HK-2 (cell line): Measurements from ENCODE around the gene ARHGAP6.

Source experiments
- DNase-seq: peaks from one replicate; pipeline ENCODE4 v3.0.0-alpha.2; 2018; ENCODE audit not compliant: unreplicated experiment

ARHGAP6 gene

DNA sequence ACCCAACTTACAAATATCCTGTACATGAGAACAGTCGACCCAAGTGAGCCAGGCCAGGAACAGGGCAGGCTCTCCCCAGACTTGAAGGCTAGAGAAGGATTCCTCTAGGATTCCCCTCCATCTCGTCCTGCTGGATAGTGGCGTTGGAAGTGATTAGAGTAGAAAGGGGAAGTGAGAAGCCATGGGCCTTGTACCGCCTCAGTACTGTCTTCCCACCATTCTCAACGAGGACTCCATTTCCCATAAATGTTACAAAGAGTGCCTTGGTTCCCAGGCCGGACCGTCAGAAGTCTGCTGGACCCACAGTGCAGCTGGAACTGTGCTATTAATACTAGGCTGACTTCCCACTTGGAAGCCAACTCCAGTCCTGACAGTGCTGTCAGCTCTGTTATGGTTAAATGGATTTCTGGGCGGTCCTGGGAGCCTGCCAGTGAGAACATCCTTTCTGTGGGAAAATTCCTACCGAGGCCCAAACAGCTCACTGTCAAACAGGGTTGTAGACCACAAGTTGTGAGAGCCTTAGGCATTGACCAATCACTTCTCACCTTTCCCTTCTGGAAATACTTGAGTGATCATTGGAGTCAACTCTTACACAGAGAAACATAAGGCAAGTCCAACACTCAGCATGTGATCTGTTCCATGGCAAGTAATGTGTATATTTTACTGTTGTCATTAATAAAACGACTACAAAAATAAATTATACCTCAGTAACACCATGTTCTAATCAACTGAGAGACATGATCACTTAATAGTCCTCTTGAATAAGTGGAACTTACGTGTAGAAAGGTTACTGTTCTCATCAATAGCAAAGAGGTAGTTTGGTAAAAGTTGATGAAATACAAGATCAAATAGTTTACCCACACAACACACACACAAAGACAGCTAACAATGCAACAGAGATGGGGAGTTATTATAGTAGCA lies 314.1 kb downstream of the ARHGAP6 start:
- peak; percentile 28 for DNase-seq

DNA sequence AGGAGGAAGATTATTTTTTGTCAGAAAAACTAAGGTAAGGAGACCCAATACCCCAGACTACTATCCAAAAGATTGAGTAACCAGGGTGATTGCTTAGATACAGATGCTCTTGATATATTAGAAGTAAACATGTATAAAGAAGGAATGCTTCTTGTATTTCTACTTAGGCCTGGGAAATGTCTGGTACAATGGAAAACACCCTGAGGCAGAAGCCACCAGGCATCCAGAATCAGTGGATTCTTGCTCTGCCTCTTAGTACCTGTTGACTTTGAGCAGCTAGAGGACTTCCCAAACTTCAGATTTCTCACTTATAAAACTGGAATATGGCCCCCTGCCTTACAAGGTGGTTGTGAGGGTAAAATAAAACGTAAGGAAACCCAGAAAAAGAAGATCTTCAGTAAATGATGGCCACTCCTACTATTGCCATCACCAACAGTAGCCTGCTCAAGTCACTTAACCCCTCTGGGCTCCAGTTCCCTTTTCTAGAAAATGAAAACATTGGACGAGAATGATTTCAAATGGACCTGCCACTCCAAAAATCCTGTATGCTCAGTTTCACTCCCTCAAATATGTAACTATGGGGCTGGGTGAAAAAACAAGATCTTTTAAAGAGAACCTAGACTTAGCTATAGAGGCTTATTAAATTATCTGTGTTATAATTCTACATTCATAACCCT lies 315.9 kb downstream of the ARHGAP6 start:
- DNase-seq: no peak

DNA sequence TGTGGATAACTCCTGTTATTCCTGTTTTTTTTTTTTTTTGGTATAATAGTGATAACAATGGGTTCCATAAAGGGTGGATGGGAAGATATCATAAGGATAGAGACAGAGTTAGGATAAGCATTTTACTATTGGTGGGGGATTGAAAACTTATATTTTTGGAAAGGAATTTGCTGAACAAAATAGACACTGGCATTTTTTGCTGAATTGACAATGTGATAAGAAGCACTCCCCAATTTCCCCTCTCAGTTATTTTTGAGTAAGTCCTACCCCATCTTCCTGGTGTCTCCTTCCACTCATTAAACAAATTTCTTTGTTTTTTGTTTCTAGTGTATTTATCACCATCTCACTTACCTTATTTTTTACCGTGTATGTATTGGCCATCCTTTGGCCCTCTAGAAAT lies 316.7 kb downstream of the ARHGAP6 start:
- no peak for DNase-seq

DNA sequence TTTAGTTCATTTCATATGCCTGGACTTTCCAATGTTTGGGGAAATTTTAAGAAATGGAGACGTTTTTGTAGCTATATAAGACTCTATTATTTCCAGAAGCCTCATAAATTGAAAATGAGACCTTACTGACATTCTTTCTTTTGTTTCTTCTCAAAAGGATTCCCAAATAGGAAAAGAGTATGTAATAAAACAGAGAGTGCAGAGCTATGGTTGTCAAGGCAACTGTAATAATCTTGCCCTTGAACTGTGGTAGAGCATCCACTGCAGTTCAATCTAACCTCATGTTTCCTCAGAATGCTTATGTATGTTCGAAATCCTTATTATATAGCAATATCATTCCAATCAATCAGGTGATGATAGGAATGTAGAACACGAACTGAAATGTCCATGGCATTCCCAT lies 318.4 kb downstream of the ARHGAP6 start:
- DNase-seq: no peak

DNA sequence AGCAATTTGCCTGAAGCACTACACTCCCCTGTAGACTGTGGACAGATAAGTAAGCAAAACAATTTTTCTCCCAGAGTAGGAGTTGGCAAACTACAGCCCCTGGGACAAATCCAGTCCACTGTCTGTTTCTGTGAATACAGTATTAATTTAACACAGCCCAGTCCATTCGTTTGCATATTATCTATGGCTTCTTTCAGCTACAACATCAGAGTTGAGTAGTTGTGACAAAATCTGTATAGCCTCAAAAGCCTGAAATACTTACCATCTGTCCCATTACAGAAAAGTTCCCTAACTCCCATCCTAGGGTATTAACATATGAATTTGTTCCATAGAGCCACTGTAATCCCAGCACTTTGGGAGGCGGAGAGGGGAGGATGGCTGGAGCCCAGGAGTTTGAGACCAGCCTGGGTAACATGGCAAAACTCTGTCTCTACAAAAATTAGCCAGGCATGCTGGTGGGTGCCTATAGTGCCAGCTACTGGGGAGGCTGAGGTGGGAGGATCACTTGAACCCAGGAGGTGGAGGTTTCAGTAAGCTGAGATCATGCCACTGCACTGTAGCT lies 319.5 kb downstream of the ARHGAP6 start:
- DNase-seq: no peak

DNA sequence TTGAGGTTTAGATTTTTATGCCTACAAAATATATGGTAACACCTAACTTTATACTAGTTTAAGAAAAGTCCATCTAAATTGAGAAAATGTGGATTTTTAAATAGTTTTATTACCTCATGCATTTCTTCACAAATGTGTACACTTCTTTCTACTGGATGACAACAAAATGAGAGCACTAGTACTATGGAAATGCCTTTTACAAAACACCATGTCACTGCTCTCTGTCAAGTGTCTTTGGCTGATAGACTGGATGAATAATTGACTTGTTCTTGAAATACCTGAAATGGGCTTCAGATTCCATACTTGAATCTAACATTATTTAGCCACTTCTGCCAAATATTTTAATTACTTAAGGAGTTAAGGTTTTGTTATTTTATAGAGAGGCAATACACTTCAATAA lies 323.0 kb downstream of the ARHGAP6 start:
- no peak for DNase-seq

DNA sequence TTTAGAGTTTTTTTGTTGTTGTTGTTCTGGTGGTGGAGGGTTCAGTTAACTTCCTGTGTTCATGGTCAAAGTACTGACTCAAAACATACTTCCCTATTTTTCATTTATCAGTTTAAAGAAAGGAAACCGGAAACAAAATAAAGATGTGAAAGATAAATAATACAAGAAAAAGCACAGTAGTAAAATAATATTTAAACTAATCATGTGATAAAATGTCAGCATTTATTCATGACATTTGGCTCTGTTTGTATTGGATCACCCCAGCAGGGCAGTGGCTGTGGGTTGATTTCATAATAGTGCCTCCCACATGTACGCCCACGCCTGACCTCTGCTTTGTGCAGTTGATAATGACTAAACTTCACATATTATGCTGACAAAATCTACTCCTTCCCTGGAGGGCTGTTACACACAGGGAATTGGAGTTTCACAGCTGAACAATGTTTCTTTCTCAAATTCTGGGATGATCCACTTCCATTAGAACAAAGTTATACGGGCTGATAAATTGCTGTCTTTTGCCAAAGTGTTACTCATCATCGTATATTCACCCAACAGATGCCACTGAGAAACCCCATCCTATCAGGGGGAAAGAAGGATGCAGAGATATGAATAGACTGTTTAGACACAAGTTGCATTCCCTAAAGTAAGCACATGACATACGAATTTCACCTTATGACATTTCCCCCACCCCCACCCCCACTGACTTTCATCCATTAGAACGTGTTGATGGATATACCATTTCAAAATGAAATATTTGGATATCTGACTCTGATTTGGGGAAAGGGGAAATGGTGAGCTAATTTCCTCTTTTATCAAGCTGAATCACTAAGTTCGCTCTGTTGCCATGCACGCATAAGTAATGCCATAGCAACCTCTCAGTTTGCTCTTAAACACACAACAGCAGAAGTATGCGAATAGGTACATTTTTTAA lies 324.2 kb downstream of the ARHGAP6 start:
- DNase-seq: peak; percentile 4

DNA sequence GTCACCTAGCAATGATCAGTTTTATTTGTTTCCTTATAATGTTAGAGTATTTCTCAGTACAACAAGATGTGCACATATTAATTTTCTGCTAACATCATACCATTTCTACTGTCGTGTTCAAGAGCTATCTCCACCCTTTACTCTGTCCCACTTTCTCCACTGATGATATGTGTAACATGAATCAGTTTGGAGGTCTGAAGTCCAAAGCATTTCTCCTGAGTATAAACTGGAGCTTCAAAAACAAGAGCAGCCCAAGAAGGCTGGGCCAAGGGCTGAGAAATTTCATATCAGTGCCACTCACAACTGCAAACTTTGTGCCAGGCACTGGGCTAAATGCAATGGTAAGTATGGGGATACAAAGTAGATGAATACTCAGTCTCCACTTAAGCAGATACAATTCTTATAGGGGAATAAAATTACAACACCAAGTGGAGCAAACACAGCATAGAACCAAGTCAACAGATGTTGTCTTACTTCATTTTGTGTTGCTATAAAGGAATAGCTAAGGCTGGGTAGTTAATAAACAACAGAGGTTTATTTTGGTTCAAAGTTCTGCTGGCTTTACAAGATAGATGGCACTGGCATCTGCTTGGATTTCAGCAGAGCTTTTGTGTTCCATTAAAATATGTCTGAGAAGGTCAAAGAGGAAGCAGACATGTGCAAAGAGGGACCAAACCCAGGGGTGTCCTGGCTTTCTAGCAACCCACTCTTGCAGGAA lies 328.3 kb downstream of the ARHGAP6 start:
- no peak for DNase-seq

DNA sequence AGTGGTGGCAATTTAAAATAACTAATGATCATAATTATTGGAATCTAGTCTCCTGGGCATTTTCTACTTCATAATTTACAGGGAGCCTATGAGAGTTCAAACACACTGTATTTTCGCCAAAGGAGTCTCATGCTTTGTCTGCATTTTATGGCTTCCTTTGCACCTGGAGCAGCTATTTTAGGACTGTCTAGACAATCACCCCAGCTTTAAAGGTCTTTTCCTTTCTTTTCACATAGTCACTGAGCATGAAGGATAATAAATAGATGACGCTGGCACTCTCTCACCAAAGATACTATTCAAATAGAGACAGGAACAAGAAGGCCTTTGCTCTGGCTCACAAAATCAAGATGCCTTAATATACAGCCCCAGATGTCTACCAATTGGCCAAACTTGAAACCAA lies 329.5 kb downstream of the ARHGAP6 start:
- DNase-seq: no peak

DNA sequence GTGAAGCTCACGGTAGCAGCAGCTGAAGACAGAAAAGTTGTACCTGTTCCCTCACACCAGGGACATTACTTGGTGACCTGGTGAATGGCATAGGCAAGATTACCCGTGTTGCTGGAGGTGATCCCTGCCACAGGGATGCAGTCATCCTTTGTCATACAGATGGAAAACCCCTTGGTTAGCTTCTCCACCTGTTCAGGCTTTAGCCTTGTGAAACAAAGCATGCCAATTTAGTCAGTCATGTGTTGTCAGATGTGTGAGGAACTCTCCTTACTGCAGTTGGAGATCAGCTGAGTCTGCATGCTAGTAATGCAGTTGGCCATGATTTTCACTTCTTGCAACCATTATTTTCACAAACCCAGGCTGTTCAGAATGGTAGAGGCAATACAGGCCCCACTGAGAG lies 331.6 kb downstream of the ARHGAP6 start:
- no peak for DNase-seq

DNA sequence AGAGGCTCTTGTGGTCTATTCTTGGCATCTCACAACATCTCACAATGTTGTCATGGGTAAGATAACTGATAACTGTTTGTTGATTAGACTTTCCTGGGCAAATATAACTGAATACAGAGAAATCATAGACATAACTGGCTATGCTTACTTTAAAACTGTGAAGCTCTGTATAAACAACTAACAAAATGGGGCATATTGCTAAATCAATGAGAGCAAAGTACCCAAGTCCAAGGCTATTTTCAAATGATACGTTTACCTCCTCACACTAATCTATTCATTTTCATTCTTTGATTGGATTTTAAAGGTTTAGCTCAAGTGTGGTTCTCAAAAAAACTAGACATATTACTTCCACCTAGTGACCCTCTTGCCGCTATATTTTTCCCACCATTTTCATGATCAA lies 333.9 kb downstream of the ARHGAP6 start:
- no peak for DNase-seq

DNA sequence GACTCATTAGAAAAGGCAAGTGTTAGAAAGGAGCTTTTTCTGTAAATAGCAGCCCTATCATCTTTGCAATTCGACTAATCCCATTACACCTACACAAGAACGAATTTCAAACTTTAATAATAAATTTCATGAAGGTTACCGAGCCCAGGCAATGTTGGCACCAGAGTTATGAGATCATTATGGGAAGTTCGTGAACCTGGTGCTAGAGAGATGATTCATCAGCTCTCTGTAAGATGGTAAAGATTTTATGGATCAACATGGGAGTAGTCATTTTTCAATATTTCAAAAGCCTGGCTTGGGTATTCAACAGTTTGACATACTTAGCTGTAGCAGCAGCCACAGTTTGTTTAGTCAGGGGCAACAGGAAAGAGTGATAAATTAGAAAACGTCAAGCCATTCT lies 336.7 kb downstream of the ARHGAP6 start:
- DNase-seq: no peak

DNA sequence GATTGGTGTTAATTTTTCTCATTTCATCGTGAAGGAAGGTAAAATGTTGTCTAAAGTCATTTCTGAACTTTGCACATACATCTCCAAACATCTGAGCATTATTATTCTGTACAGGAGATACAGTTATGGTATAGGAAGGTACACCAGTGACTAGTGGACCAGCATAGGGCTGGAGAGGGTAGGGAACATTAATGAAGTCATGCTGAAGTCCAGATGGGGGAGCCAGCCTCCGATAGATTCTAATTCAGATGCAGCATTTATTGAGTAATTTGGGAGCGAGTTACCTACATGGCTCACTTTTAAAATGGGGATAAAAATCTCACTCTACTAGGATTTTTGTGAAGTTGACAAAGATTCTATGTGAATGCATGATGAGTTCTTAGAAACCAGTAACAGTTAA lies 337.6 kb downstream of the ARHGAP6 start:
- no peak for DNase-seq

DNA sequence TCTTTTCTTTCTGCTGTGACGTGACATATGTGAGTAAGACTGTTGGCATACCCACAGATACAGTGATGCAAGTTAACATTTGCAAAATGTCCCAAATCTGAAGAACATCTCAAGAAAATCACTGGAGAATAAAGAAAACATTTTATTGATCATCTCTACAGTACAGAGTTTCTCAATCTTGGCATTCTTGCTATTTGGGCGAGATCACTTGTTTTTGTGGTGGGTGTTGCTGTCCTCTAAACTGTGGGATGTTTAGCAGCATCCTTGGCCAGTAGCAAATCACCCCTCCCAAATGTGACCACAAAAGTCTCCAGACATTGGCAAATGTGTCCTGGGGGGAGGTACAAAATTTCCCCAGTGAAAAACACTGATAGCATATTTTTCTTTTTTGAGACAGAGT lies 343.7 kb downstream of the ARHGAP6 start:
- no peak for DNase-seq

DNA sequence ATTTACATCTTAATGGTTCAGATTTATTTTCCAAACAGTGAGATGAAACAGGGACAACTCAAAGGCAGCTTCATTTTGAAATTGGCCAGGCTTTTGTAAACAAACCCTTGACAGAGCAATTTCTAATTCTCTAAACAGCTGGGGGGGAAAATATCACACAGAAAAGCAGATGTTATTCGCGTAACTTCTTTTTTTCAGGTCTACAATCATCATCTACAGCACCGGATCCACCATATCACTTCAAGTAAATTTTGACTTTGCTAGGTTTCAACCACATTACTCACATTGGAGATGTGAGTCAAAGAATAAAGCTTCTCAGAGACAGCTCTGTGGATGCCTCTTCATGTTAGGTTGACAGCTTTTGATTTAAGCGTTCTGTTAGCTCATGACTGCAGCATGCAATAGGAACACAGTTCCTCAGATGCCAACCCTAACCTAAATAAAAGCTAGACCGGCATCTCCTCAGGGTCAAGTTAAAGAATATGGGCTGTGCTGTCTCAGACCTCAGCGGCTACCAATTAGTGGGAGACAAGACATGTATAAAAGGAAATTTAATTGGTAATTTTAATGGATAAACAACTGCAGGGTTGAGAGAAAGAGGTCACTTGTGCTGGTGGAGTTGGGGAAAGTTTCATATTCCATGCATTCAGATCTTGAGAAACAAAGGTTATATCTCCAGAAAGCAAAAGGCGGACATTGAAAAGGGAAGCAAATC lies 345.8 kb downstream of the ARHGAP6 start:
- DNase-seq: no peak

DNA sequence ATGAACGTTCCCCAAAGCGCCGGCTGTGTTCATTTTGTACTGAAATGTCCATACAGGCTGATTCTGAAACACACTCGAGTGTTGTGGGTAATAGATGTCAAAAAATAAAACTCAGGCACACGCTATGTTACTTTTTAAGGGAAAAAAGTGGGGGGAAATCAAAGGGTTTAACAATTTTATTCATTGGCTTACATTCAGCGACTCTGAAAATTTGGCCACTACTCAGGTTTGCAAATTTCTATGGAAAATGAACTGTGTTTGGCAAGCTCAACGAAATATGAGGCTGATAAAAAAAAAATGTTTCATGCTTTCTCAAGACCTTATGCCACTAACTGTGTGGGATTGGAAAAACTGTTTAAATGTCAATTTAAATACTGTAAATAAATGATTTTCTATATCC lies 354.0 kb downstream of the ARHGAP6 start:
- DNase-seq: no peak

DNA sequence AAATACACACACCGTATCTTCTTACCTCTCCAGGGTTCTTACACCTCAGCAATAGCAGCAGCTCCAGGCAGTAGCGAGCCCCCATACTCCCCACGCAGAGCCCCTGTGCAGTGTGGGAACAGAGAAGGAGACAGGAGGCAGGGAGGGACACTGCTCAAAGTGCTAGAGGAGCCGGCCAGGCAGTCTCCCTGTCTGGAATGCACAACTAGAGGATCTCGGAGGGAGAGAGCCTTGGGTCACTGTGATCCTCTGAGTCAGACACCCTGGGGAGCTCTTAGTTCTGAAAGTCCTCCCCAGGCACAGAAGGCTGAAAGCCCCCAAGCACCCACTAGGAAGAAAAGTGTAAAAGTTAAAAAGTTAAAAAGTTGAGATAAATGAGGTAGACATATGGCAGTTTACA lies 356.5 kb downstream of the ARHGAP6 start:
- DNase-seq: no peak

DNA sequence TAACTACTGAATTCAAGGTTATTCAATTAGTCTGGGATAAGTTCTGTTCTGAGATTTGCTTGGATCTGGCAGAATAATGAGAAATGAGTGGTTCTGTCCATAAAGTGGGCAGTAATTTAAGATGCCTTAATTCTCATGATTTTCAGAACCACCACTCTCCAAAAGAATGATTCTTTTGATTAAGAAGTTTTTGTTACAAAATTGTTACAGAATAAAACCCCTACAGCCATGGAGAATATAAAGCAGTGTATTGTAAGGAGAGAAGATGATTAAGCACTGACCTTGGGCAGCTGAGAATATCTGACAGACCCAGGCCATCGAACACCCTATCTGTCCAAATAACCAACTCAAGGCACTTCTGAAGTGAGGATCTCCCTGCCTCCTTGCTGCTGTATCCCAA lies 360.1 kb downstream of the ARHGAP6 start:
- DNase-seq: no peak

DNA sequence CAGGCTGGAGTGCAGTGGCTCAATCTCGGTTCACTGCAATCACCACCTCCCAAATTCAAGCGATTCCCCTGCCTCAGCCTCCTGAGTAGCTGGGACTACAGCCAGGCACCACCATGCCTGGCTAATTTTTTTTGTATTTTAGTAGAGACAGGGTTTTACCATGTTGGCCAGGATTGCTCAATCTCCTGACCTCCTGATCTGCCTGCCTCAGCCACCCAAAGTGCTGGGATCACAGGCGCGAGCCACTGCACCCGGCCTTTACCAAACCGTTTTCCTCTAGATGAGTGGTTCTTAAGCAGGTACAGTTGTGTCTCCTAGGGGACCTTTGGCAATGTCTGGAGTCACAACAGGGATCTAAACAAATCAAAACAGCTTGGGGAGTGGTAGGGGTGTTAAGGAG lies 360.9 kb downstream of the ARHGAP6 start:
- DNase-seq: no peak

DNA sequence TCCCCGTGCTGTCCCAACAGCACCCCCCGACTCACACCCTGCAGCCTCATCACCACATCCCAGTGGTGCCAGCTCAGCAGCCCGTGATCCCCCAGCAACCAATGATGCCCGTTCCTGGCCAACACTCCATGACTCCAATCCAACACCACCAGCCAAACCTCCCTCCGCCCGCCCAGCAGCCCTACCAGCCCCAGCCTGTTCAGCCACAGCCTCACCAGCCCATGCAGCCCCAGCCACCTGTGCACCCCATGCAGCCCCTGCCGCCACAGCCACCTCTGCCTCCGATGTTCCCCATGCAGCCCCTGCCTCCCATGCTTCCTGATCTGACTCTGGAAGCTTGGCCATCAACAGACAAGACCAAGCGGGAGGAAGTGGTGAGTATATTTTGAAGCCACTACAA lies 367.1 kb downstream of the ARHGAP6 start:
- no peak for DNase-seq

DNA sequence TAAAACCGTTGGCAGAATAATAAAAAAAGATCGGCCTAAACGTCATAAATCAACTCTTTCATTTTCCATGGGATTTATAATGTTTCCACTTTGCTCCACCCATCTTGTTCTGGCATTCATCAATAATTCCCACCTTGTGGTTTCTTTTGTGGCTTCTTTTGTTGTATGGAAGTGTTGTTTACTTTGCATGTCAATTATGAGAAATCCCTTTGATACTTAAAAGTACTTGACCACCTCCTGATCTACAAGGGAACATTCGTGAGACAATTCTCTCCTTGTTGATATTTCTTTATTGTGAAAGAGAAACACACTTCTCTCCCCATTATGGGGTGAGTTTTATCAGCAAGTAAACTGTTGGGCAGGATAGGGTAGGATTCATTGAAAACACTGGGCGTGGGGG lies 369.7 kb downstream of the ARHGAP6 start:
- DNase-seq: no peak
